IgD-negative memory B cell (primary cell): ENCODE measurements around the gene TPMT. TPM values are rescaled to one million over a fixed set of nuclear protein-coding genes. Genes with fewer than 3 reads are reported as not detected.

Source experiments
- H3K27ac Mint-ChIP-seq, 3 donors: one replicate each; pipeline ENCODE4 v1.8.0; 2020 to 2022; ENCODE audit warnings: mild to moderate bottlenecking in 3 of 3, mixed read lengths in 3 of 3, moderate library complexity in 1 of 3
- H3K27me3 Mint-ChIP-seq: one replicate; pipeline ENCODE4 v1.8.0; 2021; ENCODE audit warnings: mixed read lengths
- H3K36me3 Mint-ChIP-seq: one replicate; pipeline ENCODE4 v1.8.0; 2020; ENCODE audit warnings: mild to moderate bottlenecking, mixed read lengths
- H3K4me1 Mint-ChIP-seq, 3 donors: one replicate each; pipeline ENCODE4 v1.8.0; 2020 to 2022; ENCODE audit warnings: mixed read lengths in 3 of 3, mild to moderate bottlenecking in 1 of 3
- H3K4me3 Mint-ChIP-seq, 4 donors: one replicate each; pipeline ENCODE4 v1.8.0; 2020 to 2022; ENCODE audit warnings: mild to moderate bottlenecking in 4 of 4, mixed read lengths in 4 of 4, moderate library complexity in 3 of 4
- H3K9me3 Mint-ChIP-seq, 3 donors: one replicate each; pipeline ENCODE4 v1.8.0; 2020 to 2021; ENCODE audit warnings: mixed read lengths in 3 of 3, mild to moderate bottlenecking in 1 of 3
- polyA plus RNA-seq: library from polyadenylated mRNA; unstranded; fragments of 300-500 nt; fragmentation: Illumina TruSeq; gene quantifications from one replicate; pipeline ENCODE4 v1.2.3, GENCODE V29; 2021

Gene TPMT
- polyA plus RNA-seq, 1 donor from 2014 or later, result 5.4 TPM

- no peak overlapping the region for H3K4me3 Mint-ChIP-seq
- H3K27ac Mint-ChIP-seq, result no peak overlapping the region
- H3K27me3 Mint-ChIP-seq, result no peaks in the 10 kb centered on the region
- no peaks in the 10 kb centered on the region for H3K9me3 Mint-ChIP-seq
- H3K4me1 Mint-ChIP-seq, result peaks cover 5 to 6% (median 6%) of the 10 kb centered on the region in 3 donors
- H3K36me3 Mint-ChIP-seq, result peaks cover 12% of the 10 kb centered on the region
These were observed 7.7 kb downstream of the TPMT start for GRCh38 chr6:18147160-18147559.

DNA sequence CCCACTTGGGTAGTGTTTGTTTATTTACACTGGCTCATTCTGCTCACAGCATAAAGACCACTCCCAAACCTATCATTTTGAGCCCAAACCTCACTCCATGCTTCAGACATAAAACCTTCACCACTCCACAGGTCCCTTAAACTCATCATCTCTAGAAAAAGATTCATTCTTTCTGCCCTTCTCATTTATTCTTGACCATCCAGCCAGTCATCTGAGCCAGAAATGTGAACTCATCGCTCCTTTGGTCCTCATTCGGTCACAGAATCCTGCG is 12.4 kb downstream of the TPMT start:
- Mint-ChIP-seq H3K4me3 (no peak overlapping the region), H3K4me1 (peaks cover 5 to 8% (median 6%) of the 10 kb centered on the region in 3 donors), H3K9me3 (no peaks in the 10 kb centered on the region), H3K27me3 (no peaks in the 10 kb centered on the region), H3K36me3 (peaks cover 15% of the 10 kb centered on the region), H3K27ac (peak overlapping the region in 1 of 3 donors; percentile 2)

- Mint-ChIP-seq H3K36me3 (peaks cover 15% of the 10 kb centered on the region), H3K27me3 (no peaks in the 10 kb centered on the region), H3K4me3 (peak overlapping the region in 2 of 4 donors; percentile 51 to 70), H3K27ac (peak overlapping the region in 1 of 3 donors; percentile 2), H3K9me3 (no peaks in the 10 kb centered on the region), H3K4me1 (peaks cover 5 to 8% (median 6%) of the 10 kb centered on the region in 3 donors)
These were observed 12.9 kb downstream of the TPMT start for GRCh38 chr6:18141805-18142590.

DNA sequence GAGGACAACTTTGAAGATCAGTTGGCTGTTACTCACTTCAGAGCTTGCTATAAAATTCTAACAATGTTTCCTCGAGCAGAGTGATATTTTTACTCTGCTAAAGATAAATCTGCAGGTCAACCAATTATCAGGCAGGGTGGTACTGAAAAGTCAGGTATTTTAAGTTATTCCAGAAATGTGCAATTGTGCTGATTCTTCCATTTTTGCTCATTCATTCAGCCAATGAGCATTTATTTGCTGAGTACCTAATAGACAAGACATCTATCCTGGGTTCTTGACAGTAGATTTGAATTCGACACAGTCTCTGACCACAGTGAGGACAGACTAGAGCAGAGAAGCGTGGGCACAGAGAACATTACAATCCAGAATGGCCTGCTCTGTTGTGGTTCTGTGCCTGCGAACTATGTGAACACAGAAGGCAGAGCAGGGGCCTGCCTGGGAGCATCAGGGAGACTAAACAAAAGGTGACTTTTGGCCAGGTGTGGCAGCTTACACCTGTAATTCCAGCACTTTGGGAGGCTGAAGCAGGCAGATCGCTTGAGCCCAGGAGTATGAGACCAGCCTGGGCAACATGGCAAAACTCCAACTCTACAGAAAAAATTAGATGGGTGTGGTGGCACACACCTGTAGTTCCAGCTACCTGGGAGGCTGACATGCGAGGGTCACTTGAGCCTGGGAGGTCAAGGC is 14.8 kb downstream of the TPMT start:
- Mint-ChIP-seq H3K4me3 (no peak overlapping the region), H3K4me1 (peaks cover 5 to 8% (median 6%) of the 10 kb centered on the region in 3 donors), H3K9me3 (no peaks in the 10 kb centered on the region), H3K36me3 (peaks cover 20% of the 10 kb centered on the region), H3K27ac (no peak overlapping the region), H3K27me3 (no peaks in the 10 kb centered on the region)

DNA sequence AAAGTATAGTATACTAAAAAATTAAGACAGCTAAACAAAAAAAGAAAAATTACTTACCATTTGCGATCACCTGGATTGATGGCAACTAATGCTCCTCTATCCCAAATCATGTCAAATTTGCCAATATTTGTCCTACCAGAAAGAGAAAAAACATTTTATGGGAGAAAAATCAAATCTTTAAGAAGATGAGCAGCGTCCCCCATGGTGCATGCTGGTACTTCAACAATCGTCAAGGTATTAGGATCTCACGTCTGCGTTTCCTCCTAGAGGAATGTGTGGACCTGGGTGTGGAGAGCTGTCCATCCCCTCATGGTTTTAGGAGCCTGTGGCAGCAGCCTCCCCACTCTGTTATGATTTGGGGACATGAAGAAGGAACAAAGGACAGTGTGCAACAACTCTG is 16.0 kb downstream of the TPMT start:
- Mint-ChIP-seq H3K4me3 (no peak overlapping the region), H3K9me3 (no peaks in the 10 kb centered on the region), H3K4me1 (peaks cover 5 to 8% (median 6%) of the 10 kb centered on the region in 3 donors), H3K27me3 (no peaks in the 10 kb centered on the region), H3K36me3 (peaks cover 20% of the 10 kb centered on the region), H3K27ac (no peak overlapping the region)

DNA sequence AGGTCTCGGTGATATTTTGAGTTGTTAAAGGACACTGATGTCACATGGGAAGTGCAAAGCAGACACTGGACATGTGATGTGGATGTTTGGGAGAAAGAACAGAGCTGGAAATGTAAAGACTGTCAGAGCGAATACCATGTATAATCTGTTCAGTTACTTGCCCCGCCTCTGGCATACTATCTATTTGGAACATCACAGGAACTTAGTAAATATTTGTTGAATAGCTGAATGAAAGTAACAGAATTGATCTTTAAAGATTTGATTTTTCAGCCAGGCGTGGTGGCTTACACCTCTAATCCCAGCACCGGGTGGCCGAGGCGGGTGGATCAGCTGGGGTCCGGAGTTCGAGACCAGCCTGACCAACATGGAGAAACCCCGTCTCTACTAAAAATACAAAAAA is 18.6 kb downstream of the TPMT start:
- no peaks in the 10 kb centered on the region for H3K4me1 Mint-ChIP-seq
- H3K9me3 Mint-ChIP-seq, result no peaks in the 10 kb centered on the region
- peaks cover 9% of the 10 kb centered on the region for H3K36me3 Mint-ChIP-seq
- no peak overlapping the region for H3K27ac Mint-ChIP-seq
- H3K4me3 Mint-ChIP-seq, result peak overlapping the region in 1 of 4 donors; percentile 28
- no peaks in the 10 kb centered on the region for H3K27me3 Mint-ChIP-seq

GRCh38 chr6:18135171-18135570 is 19.7 kb downstream of the TPMT start:
- no peak overlapping the region for H3K27ac Mint-ChIP-seq
- no peaks in the 10 kb centered on the region for H3K4me1 Mint-ChIP-seq
- no peaks in the 10 kb centered on the region for H3K9me3 Mint-ChIP-seq
- H3K36me3 Mint-ChIP-seq, result peaks cover 6% of the 10 kb centered on the region
- no peaks in the 10 kb centered on the region for H3K27me3 Mint-ChIP-seq
- H3K4me3 Mint-ChIP-seq, result no peak overlapping the region

DNA sequence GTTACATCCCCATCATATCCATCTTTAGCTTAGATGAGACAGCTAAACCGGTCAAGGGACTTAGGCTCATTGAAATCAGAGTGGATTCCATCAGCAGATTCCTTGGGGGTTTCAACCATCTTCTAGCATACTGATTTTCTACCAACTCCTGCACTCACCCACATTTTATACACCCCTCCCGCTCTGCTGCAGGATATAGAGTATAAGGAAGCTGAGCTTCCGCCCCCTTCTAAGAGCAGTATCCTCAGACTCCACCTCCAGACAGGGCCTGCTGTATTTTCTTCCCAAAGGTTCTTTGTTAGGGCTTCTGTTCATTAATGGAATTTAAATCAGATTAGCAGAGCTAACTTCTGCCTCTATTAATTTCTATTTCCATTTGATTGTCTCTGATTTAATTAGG is 22.5 kb downstream of the TPMT start:
- Mint-ChIP-seq H3K4me3 (peak overlapping the region in 1 of 4 donors; percentile 17), H3K27ac (no peak overlapping the region), H3K27me3 (no peaks in the 10 kb centered on the region), H3K36me3 (peaks cover 11% of the 10 kb centered on the region), H3K4me1 (no peaks in the 10 kb centered on the region), H3K9me3 (no peaks in the 10 kb centered on the region)

GRCh38 chr6:18126121-18126520 is 28.8 kb downstream of the TPMT start:
- H3K4me3 Mint-ChIP-seq, result no peak overlapping the region
- no peak overlapping the region for H3K27ac Mint-ChIP-seq
- H3K4me1 Mint-ChIP-seq, result peaks cover 0 to 7% (median 6%) of the 10 kb centered on the region in 3 donors
- H3K27me3 Mint-ChIP-seq, result no peaks in the 10 kb centered on the region
- H3K9me3 Mint-ChIP-seq, result peaks cover 0 to 2% (median 0%) of the 10 kb centered on the region in 3 donors
- H3K36me3 Mint-ChIP-seq, result peaks cover 6% of the 10 kb centered on the region

GRCh38 chr6:18122128-18123093 is 32.5 kb downstream of the TPMT start, which contains the start of gene NHLRC1:
NHLRC1 (minus strand) TSS chr6:18122677; CDS start chr6:18122606, 71 bp downstream.
- Mint-ChIP-seq H3K4me1 (peaks cover 0 to 7% (median 6%) of the 10 kb centered on the region in 3 donors), H3K36me3 (no peaks in the 10 kb centered on the region), H3K27me3 (no peaks in the 10 kb centered on the region), H3K9me3 (peaks cover 0 to 2% (median 0%) of the 10 kb centered on the region in 3 donors), H3K27ac (peak within 1 kb of the TSS in 2 of 3 donors; percentile 78 to 91), H3K4me3 (peak within 1 kb of the TSS; percentile 74 to 95 (median 90))

DNA sequence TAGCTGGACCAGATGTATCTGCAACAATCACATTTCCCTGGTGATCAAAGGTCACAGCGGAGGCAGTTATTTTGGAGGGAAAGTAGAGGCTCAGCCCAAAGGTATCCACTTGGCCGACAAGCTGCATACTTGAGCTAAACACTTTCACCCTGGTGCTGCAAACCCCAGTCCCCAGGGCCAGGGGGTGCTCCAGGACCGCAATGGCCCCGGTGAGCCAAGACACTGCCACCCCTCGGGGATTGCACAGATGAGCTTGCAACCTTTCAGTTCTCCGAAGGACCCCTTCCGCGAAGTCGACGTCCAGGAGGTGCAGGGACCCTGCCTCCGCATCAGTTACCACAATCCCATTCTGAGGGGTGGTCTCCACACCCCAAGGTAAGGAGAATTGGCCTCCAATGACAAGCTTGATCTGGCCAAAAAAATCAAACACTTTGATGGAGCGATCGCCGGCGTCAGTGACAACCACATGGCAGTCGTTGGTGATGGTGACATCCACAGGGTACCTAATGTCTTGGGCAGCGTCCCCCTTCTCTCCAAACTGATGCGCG is 33.2 kb downstream of the TPMT start:
- Mint-ChIP-seq H3K9me3 (peaks cover 0 to 2% (median 0%) of the 10 kb centered on the region in 3 donors), H3K36me3 (no peaks in the 10 kb centered on the region), H3K4me3 (peak overlapping the region; percentile 67 to 92 (median 72)), H3K27me3 (no peaks in the 10 kb centered on the region), H3K4me1 (peaks cover 0 to 7% (median 6%) of the 10 kb centered on the region in 3 donors), H3K27ac (no peak overlapping the region)

GRCh38 chr6:18119236-18119635 is 35.6 kb downstream of the TPMT start:
- Mint-ChIP-seq H3K27me3 (no peaks in the 10 kb centered on the region), H3K9me3 (peaks cover 0 to 4% (median 0%) of the 10 kb centered on the region in 3 donors), H3K4me1 (peaks cover 0 to 7% (median 6%) of the 10 kb centered on the region in 3 donors), H3K36me3 (no peaks in the 10 kb centered on the region), H3K4me3 (no peak overlapping the region), H3K27ac (no peak overlapping the region)

GRCh38 chr6:18118330-18118729 is 36.5 kb downstream of the TPMT start:
- H3K9me3 Mint-ChIP-seq, result peaks cover 0 to 4% (median 0%) of the 10 kb centered on the region in 3 donors
- H3K27ac Mint-ChIP-seq, result no peak overlapping the region
- H3K4me3 Mint-ChIP-seq, result no peak overlapping the region
- peaks cover 3% of the 10 kb centered on the region for H3K27me3 Mint-ChIP-seq
- peaks cover 0 to 7% (median 6%) of the 10 kb centered on the region in 3 donors for H3K4me1 Mint-ChIP-seq
- no peaks in the 10 kb centered on the region for H3K36me3 Mint-ChIP-seq

DNA sequence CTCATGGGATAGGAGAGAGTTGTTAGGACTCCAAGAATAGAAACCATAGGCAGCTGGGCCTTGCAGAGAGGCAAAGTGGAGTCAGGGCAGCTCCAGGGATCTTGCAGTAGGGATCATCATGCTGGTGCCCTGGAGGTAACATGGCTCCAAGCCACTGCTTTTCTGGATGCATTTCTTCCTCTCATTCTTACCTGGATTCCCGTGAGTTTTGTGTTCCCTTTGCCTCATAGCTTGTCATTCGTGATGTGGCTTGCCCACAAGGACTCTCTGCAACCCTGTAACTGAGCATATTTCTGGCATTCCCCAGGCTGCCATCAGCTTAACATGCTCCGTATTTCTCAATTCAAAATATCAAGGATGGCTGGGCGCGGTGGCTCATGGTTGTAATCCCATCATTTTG is 37.7 kb downstream of the TPMT start:
- Mint-ChIP-seq H3K9me3 (peaks cover 0 to 4% (median 0%) of the 10 kb centered on the region in 3 donors), H3K4me1 (no peaks in the 10 kb centered on the region), H3K27me3 (peaks cover 3% of the 10 kb centered on the region), H3K4me3 (no peak overlapping the region), H3K36me3 (no peaks in the 10 kb centered on the region), H3K27ac (no peak overlapping the region)
